AG20443 (cell line): Measurements from ENCODE around the gene AVPR2.

Source experiments
- DNase-seq: peaks from one replicate; pipeline ENCODE4 v3.0.0; 2012; ENCODE audit warnings: low spot score, mixed read lengths

The AVPR2 gene

GRCh38 chrX:153952373-153953026 lies 48.0 kb downstream of the AVPR2 start:
- DNase-seq = no peak

- peak; percentile 81 for DNase-seq
Observed at GRCh38 chrX:153953342-153953830, 48.9 kb downstream of the AVPR2 start.

- no peak for DNase-seq
Observed at GRCh38 chrX:153953892-153954557, 49.6 kb downstream of the AVPR2 start.

GRCh38 chrX:153954558-153955227 lies 50.2 kb downstream of the AVPR2 start:
- DNase-seq = no peak

- no peak for DNase-seq
Observed at GRCh38 chrX:153955228-153955732, 50.8 kb downstream of the AVPR2 start.

- no peak for DNase-seq
Observed at GRCh38 chrX:153956044-153956907, 51.8 kb downstream of the AVPR2 start.
